ENCODE data around the gene RTN4IP1. TPM values are rescaled to one million over a fixed set of nuclear protein-coding genes. Genes with fewer than 3 reads are reported as not detected.

The RTN4IP1 gene
- total and polyA plus RNA-seq, 2 of the 13 experiments (the other 11 are each of a cell fraction or from before 2014, with no cell fraction given) = 5.5 to 17.2 TPM

- TF ChIP-seq ZBTB49 (CRISPR knock-in tag; IDR thresholded peaks at IDR 0.05; ENCODE audit: borderline replicate concordance) = no peak
- TF ChIP-seq TBX2 (CRISPR knock-in tag; IDR thresholded peaks at IDR 0.05; ENCODE audit: borderline replicate concordance) = peak; percentile 35; the same call in 1 of the 2 replicates
- TF ChIP-seq ARID3A (IDR thresholded peaks at IDR 0.05; ENCODE audit: low read depth, low read length) = 0 out of 2 replicates have a peak, but pooled peaks have one; percentile 61
- peak; percentile 66; the same call in 1 of the 2 replicates for TF ChIP-seq FOXJ3 (CRISPR knock-in tag; IDR thresholded peaks at IDR 0.05; ENCODE audit: borderline replicate concordance)
- no peak for TF ChIP-seq ZNF607 (CRISPR knock-in tag; IDR thresholded peaks at IDR 0.05; ENCODE audit: borderline replicate concordance)
- 0 out of 2 replicates have a peak, but pooled peaks have one; percentile 12 for TF ChIP-seq GATAD1 (CRISPR knock-in tag; IDR thresholded peaks at IDR 0.05)
- no peak for TF ChIP-seq MLLT10 (CRISPR knock-in tag; IDR thresholded peaks at IDR 0.05)
- TF ChIP-seq MIXL1 (CRISPR knock-in tag; IDR thresholded peaks at IDR 0.05) = peak; percentile 93
- TF ChIP-seq ELF3 (CRISPR knock-in tag; IDR thresholded peaks at IDR 0.05) = 0 out of 2 replicates have a peak, but pooled peaks have one; percentile 3
- 0 out of 2 replicates have a peak, but pooled peaks have one; percentile 25 for TF ChIP-seq FOXA1 (IDR thresholded peaks at IDR 0.05)
- peak; percentile 87 for TF ChIP-seq FOXA1 (CRISPR knock-in tag; IDR thresholded peaks at IDR 0.05)
- TF ChIP-seq ZNF782 (CRISPR knock-in tag; IDR thresholded peaks at IDR 0.05; ENCODE audit: borderline replicate concordance) = no peak
- peak; percentile 81 for TF ChIP-seq POGZ (CRISPR knock-in tag; IDR thresholded peaks at IDR 0.05)
- TF ChIP-seq ATF2 (CRISPR knock-in tag; IDR thresholded peaks at IDR 0.05) = peak; percentile 34; the same call in 1 of the 2 replicates
- peak; percentile 56; the same call in 1 of the 2 replicates for TF ChIP-seq HHEX (CRISPR knock-in tag; IDR thresholded peaks at IDR 0.05)
- TF ChIP-seq, protein P1, sequence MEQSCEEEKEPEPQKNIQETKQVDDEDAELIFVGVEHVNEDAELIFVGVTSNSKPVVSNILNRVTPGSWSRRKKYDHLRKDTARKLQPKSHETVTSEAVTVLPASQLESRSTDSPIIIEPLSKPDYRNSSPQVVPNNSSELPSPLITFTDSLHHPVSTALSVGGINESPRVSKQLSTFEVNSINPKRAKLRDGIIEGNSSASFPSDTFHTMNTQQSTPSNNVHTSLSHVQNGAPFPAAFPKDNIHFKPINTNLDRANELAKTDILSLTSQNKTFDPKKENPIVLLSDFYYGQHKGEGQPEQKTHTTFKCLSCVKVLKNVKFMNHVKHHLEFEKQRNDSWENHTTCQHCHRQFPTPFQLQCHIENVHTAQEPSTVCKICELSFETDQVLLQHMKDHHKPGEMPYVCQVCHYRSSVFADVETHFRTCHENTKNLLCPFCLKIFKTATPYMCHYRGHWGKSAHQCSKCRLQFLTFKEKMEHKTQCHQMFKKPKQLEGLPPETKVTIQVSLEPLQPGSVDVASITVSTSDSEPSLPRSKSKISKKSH (CRISPR knock-in tag; IDR thresholded peaks at IDR 0.05; ENCODE audit: borderline replicate concordance) = peak; percentile 78; the same call in 1 of the 2 replicates
- peak; percentile 94 for TF ChIP-seq TOPORS (CRISPR knock-in tag; IDR thresholded peaks at IDR 0.05)
- TF ChIP-seq HOMEZ (CRISPR knock-in tag; IDR thresholded peaks at IDR 0.05; ENCODE audit: low read depth) = peak; percentile 92; the same call in 1 of the 2 replicates
- TF ChIP-seq, protein P2, sequence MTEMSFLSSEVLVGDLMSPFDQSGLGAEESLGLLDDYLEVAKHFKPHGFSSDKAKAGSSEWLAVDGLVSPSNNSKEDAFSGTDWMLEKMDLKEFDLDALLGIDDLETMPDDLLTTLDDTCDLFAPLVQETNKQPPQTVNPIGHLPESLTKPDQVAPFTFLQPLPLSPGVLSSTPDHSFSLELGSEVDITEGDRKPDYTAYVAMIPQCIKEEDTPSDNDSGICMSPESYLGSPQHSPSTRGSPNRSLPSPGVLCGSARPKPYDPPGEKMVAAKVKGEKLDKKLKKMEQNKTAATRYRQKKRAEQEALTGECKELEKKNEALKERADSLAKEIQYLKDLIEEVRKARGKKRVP (CRISPR knock-in tag; IDR thresholded peaks at IDR 0.05) = 0 out of 4 replicates have a peak, but pooled peaks of 1 of the 2 experiments have one; percentile 21
- no peak for TF ChIP-seq ZSCAN12 (CRISPR knock-in tag; IDR thresholded peaks at IDR 0.05)
These were observed 6.9 kb downstream of the RTN4IP1 start (continued) for GRCh38 chr6:106622412-106622811.

All from HepG2 (cell line).